Right lung (tissue), 5 donors: ENCODE results near the gene PXN. TPM values are rescaled to one million over a fixed set of nuclear protein-coding genes. Genes with fewer than 3 reads are reported as not detected.
A peak's percentile ranks its signal among the peaks of the same experiment; 100 is the strongest.
"Not testable (repeated sequence)": the region's sequence is repeated elsewhere in the genome, so short reads cannot be mapped to it uniquely, and the experiment has no call there.

Source experiments
- DNase-seq, 2 donors: peaks; one replicate each; pipeline ENCODE4 v3.0.0-alpha.2; 2013
- polyA plus RNA-seq, 5 donors: library from polyadenylated mRNA; unstranded; fragments of 120-200 nt; gene quantifications; one replicate each; pipeline versions ENCODE4 v1.2.1 to v1.2.3, GENCODE V29; 2013; ENCODE audit warnings: inconsistent platforms in 1 of 5, low replicate concordance in 1 of 5; ENCODE audit not compliant: insufficient read length in 5 of 5, insufficient read depth in 1 of 5

PXN gene
- polyA plus RNA-seq, 5 donors = 48.6 to 74.2 (median 65.0) TPM

DNA sequence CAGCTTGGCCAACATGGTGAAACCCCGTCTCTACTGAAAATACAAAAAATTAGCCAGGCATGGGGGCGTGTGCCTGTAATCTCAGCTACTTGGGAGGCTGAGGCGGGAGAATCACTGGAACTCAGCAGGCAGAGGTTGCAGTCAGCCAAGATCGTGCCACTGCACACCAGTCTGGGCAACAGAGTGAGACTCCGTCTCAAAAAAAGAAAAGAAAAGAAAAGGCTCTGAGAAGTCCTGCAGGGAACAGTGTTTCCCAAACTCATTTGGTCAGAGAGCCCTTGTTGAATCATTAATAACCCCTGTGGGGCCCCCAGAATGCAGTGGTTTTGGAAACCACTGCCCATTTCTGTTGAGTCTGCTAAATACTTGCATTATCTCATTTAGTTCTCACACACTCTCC, 52.3 kb downstream of the PXN start:
- not testable (repeated sequence) for DNase-seq

DNA sequence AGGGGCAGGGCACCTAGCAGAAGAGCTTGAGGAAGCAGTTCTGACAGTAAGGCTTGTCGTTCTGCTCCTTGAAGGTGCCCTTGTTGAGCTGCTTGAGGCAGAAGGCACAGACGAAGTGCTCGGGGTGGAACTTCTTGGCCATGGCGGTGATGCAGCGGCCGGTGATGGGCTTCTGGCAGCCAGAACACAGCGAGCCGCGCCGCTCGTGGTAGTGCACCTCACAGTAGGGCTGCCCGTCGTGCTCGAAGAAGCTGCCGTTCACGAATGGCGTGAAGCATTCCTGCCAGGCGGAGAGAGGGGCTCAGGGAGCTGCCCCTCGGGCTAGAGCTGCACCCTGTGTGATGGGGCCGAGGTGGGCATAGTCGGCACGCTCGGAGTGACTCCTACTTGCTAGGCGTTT, 53.2 kb downstream of the PXN start:
- no peak for DNase-seq

GRCh38 chr12:120211904-120212283, 53.6 kb downstream of the PXN start:
- DNase-seq = no peak

- DNase-seq = no peak
These were observed 54.2 kb downstream of the PXN start for GRCh38 chr12:120211243-120211903.

DNA sequence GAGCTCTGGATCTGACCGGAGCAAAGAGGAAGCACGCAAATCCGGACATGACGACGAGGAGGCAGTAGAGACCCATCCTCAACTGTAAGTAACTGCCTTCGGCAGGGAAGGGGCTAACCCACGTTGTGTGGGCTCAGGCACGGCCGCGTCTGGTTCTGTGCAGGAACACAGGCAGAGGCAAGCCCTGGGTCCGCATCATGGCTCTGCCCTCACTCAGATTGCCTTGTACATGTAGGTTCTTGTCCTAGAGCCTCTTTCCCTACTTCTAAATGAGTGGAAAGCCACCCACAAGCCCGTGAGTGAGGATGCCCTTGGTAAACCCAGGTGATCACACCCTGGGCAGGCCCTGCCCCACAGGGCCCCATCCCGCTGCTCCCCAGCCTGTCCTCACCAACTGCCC, 55.7 kb downstream of the PXN start:
- DNase-seq = no peak

DNA sequence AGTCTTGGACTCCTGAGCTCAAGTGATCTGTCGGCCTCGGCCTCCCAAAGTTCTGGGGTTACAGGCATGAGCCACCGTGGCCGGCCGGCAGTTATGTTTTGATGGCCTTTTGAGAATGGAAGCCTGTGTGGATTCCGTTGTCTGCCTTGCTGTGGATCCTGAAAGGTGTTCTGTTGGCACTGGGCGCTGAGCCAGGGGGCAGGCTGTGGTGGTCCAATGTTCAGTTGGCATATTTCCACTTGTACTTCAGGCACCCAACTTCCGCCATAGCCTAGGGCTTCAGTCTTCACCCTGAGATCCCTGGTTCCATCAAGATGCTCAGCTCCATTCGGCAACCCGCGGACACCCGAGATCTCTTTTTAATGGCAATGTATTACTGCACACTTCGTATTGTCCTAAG, 58.3 kb downstream of the PXN start:
- DNase-seq = no peak

GRCh38 chr12:120206781-120207180, 58.7 kb downstream of the PXN start:
- not testable (repeated sequence) for DNase-seq

DNA sequence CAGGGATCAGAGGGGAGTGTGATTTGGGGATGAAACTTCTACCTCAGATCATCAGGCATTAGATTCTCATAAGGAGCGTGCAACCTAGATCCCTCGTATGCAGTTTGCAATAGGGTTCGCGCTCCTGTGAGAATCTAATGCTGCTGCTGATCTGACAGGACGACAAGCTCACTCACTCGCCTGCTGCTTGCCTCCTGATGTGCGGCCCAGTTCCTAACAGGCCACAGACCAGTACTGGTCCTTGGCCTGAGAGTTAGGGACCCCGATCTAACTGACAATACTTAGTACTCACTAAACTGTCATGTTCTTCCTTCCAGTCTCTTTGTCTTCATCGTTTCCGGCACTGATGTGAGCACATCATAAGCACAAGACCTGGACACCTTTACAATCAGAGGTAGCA, 59.3 kb downstream of the PXN start:
- DNase-seq = no peak

- DNase-seq = no peak
These were observed 61.4 kb downstream of the PXN start for GRCh38 chr12:120204171-120204570.

GRCh38 chr12:120200364-120200800, 65.1 kb downstream of the PXN start:
- DNase-seq = no peak

DNA sequence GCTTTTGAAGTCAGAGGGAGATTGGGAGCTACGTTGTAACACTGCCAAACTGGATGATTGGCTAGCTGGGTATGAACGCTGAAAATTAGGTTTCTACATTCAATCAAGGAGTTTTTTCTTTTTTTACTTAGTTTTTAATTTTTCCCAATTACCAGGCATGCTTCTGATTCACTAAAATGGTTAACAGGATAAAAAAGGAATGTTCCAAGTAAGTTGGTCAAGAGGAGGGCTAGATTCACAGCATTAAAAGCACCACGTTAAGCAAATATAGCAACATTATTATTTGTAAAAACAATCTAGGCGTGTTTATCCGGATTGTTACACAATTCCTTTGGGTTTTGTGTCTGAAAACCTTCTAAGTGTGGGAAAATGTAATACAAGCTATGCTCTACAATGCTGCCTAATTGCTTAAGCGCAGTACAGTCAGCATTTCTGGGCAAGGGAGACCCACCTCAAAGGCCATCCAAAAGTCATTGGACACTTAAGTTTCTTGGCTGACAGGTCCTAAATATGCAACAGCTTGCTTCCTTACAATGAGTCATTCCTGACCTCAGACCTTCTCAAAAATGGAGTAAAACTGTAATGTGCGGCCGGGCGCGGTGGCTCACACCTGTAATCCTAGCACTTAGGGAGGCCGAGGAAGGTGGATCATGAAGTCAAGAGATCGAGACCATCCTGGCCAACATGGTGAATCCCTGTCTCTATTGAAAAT, 65.8 kb downstream of the PXN start:
- DNase-seq = peak; percentile 31 to 51

GRCh38 chr12:120199025-120199424, 66.5 kb downstream of the PXN start:
- DNase-seq = no peak

DNA sequence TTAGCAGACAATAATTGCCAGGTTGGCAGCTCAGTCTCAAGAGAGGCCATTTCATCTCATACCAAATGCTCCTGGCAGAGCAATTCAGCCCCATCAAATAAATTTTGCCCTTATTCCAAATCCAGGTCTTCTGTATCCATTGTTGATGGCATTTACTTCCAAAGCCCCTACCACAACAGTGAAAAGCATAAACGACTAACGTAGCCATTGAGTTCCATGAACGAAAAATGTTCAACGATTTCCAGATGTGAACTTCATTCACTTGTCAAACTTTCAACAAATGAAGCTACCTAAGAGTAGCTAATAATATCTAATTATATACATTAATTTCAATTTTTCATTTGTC, 68.0 kb downstream of the PXN start:
- no peak for DNase-seq

DNA sequence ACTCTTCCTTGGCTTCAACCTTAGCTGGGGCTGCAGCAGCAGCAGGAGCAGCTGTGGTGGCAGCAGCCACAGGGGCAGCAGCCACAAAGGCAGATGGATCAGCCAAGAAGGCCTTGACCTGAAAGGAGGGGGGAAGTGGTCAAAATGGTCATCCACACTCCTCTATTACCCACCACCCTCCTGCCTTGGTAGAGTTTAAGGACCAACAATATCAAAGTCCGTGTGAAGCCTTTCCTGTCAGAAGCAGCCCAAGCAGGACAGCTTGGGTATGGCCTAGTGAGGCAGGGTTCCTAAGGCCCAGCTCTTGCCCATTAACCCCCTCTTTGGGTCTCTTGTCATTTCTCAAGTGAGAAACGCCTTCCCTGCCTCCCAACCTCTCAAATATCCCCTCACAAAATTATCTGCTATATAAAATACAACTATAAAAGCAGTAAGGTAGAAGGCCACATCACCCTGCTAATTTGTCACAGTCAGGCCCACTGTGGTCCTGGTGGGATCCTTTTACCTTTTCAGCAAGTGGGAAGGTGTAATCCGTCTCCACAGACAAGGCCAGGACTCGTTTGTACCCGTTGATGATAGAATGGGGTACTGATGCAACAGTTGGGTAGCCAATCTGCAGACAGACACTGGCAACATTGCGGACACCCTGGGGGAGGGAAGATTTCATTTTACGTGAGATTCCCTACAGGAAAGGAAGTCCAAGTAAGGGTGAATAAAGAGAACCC, 68.6 kb downstream of the PXN start:
- DNase-seq = not testable (repeated sequence)

- DNase-seq = no peak
These were observed 69.2 kb downstream of the PXN start for GRCh38 chr12:120196363-120196762.

DNA sequence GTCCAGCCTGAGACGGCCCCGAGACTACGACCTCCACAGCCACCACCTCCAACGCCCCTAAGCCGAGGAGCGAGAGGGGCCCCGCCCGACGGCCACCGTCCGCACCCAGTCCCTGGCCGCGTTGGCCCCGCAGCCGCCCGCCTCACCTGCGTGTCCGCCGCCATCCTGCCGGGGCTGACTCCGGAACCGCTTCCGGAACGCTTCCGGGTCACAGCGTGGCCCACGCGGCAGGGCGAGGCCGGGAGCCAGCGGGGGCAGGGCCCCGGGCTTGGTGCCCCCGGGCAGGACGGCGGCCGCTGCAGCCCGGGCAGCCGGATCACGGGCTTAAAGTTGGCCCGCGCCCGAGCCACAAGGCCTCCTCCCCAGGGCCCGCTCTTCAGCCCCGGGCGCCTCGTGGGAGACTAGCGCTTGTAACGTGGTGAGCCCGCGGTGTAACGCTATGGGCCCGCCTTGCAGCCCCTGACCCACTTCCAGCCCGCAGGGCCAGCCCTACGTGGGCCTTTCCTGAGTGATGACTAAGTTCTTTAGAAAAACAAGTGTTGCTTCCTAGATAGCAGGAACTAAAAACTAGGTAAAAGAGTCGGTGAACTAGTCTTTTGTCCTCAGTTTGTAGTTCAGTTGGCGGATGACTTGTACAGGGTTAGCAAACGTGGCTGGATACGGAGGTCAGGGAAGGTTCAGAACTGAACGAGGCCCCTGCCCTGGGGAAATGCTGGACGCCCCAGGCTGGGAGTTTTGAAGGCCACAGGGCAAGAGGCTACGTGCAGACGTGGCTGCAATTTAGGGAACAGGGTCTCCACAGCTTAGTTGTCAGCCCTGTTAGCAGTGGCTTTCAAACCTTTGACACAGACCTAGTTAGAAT, 70.8 kb downstream of the PXN start, which contains the start of gene GCN1:
GCN1 (minus strand) TSS at position 182 of the 862 bp plus-strand sequence; CDS start at position 164, 18 bp downstream.
- DNase-seq = peak; percentile 72 to 75

DNA sequence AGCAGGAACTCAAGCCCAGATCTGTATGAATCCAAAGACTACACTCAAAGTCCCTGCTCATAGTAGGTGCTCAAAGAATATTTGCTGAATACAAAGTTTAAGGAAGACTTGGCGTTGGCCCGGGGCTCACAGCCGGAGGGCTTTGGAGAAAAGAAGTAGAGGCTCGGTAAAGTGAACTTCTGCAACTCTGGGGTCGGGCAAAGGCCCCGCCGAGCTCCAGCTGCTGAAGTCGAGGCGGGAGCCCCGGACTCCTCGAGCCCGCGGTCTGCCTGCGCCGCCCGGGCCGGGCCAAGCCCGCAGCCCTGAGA, 71.3 kb downstream of the PXN start:
- no peak for DNase-seq

DNA sequence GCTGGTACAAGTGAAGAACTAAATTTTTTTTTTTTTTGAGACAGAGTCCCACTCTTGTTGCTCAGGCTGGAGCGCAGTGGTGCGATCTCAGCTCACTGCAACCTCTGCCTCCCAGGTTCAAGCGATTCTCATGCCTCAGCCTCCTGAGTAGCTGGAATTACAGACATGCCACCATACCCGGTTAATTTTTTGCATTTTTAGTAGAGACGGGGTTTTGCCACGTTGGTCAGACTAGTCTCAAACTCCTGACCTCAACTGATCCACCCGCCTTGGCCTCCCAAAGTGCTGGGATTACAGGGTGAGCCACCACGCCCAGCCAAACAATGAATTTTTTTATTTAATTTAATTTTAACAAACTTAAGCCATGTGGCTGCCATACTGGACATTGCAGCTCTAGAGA, 72.2 kb downstream of the PXN start:
- not testable (repeated sequence) for DNase-seq

DNA sequence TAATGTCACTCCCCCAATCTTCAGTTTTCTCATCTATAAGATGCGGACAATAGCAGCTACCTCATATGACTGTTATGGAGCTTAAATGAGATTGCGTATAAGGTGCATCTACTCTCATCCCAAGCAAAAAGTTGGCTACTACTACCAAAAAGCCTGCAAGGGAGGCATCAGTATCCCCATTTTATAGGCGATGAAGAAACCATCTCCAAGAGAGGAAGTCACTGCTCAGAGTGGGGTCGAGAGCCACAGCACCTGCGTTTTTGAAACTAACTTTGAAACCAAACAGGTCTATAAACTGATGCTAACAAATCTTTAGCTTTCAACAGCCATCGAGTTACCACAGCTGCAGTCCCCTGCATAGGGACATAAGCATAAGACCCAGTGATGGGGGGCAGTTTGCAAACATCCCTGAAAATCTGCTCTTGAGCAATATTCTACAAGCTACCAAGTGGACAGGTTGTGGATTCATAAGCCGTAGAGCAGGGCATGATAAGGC, 74.5 kb downstream of the PXN start:
- DNase-seq = no peak

- DNase-seq = no peak
These were observed 75.1 kb downstream of the PXN start for GRCh38 chr12:120190386-120190785.

GRCh38 chr12:120186654-120187053, 78.9 kb downstream of the PXN start:
- no peak for DNase-seq

GRCh38 chr12:120183211-120183631, 82.3 kb downstream of the PXN start:
- DNase-seq = no peak
